Breast epithelium (tissue), 4 donors: ENCODE measurements around the gene PLEKHA5. TPM values are rescaled to one million over a fixed set of nuclear protein-coding genes. Genes with fewer than 3 reads are reported as not detected.
"Not testable (repeated sequence)": the region's sequence is repeated elsewhere in the genome, so short reads cannot be mapped to it uniquely, and the experiment has no call there.

ENCODE experiments used
- DNase-seq, 2 donors: peaks; one replicate each; pipeline ENCODE4 v3.0.0-alpha.2; 2019; ENCODE audit warnings: low spot score in 2 of 2
- H3K27ac ChIP-seq, 2 donors: fragments of 200-600 bp; sonication (generic) in 1 of 2; one replicate each; pipeline ENCODE4 v1.5.1; 2016 to 2019; ENCODE audit warnings: mild to moderate bottlenecking in 1 of 2
- H3K27me3 ChIP-seq, 2 donors: fragments of 200-600 bp; sonication (generic) in 1 of 2; one replicate each; pipeline versions ENCODE4 v1.5.1 to v1.6.0; 2017 to 2019; ENCODE audit warnings: control low read depth in 1 of 2, mild to moderate bottlenecking in 1 of 2
- H3K36me3 ChIP-seq: fragments of 200-600 bp; one replicate; pipeline ENCODE4 v1.5.1; 2019
- H3K4me1 ChIP-seq, 2 donors: fragments of 200-600 bp; sonication (generic); one replicate each; pipeline ENCODE4 v1.5.1; 2016 to 2019; ENCODE audit warnings: control low read depth in 1 of 2
- H3K4me3 ChIP-seq, 3 donors: fragments of 200-600 bp; sonication (generic); 1 replicate in 2 of 3; 2 replicates in 1 of 3; pipeline ENCODE4 v1.5.1; 2016 to 2019; ENCODE audit warnings: mild to moderate bottlenecking in 3 of 3, moderate library complexity in 2 of 3
- H3K9me3 ChIP-seq, 2 donors: fragments of 200-600 bp; sonication (generic) in 1 of 2; one replicate each; pipeline ENCODE4 v1.5.1; 2016 to 2019; ENCODE audit warnings: control low read depth in 1 of 2
- POLR2A ChIP-seq: fragments of 450-650 bp; IDR thresholded peaks from one replicate; pipeline ENCODE4 v1.6.1; 2016; ENCODE audit warnings: antibody characterized with exemption, mild to moderate bottlenecking, moderate library complexity
- POLR2AphosphoS5 ChIP-seq, 3 donors: sonication (generic); formaldehyde crosslinking; IDR thresholded peaks; one replicate each; pipeline ENCODE4 v1.6.1; 2017; ENCODE audit warnings: antibody characterized with exemption in 3 of 3
- intact Hi-C: fragments of 100-400 bp; cut with DNase I; formaldehyde crosslinking; loops from one replicate; pipeline ENCODE4 v1.15.1; 2023; ENCODE audit warnings: low total_unique reads
- total RNA-seq, 3 donors: library from RNA; depleted of rRNA; stranded (reverse); fragments of >200 nt; gene quantifications; one replicate each; pipeline ENCODE4 v1.1.0, GENCODE V29; 2016
- TF ChIP-seq, protein P1 (sequence below), 3 donors: fragments of 450-650 bp; IDR thresholded peaks; one replicate each; pipeline ENCODE4 v1.5.1; 2016 to 2017; ENCODE audit warnings: antibody characterized with exemption in 3 of 3, mild to moderate bottlenecking in 3 of 3, moderate library complexity in 3 of 3

Gene PLEKHA5
- total RNA-seq, 3 donors from 2014 or later: 21.1 to 55.5 (median 49.8) TPM

DNA sequence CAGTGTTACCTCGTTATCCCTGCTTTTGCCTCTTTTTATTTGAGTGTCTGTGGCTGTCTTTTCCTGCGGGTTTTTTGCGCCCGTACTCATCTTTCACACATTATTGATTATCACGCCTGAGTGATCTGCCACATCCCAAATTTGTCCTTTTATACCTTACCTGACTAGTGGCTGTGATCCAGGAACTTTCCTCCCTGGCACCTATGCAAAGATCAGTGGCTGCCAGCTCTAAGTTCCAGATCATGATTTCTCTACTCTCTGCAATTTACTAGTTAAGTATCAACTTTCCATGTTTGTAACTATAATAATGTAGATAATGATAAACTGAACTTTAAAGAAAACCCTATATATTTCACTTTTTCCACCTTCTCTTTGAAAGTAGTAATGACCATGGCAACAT is 36.9 kb downstream of the PLEKHA5 start:
- H3K36me3 ChIP-seq: no peaks in the 10 kb centered on the region
- no peaks in the 10 kb centered on the region for H3K27me3 ChIP-seq
- H3K4me3 ChIP-seq: no peak overlapping the region
- no peak overlapping the region for H3K27ac ChIP-seq
- no peak for DNase-seq
- H3K4me1 ChIP-seq: no peaks in the 10 kb centered on the region
- TF ChIP-seq, protein P1, sequence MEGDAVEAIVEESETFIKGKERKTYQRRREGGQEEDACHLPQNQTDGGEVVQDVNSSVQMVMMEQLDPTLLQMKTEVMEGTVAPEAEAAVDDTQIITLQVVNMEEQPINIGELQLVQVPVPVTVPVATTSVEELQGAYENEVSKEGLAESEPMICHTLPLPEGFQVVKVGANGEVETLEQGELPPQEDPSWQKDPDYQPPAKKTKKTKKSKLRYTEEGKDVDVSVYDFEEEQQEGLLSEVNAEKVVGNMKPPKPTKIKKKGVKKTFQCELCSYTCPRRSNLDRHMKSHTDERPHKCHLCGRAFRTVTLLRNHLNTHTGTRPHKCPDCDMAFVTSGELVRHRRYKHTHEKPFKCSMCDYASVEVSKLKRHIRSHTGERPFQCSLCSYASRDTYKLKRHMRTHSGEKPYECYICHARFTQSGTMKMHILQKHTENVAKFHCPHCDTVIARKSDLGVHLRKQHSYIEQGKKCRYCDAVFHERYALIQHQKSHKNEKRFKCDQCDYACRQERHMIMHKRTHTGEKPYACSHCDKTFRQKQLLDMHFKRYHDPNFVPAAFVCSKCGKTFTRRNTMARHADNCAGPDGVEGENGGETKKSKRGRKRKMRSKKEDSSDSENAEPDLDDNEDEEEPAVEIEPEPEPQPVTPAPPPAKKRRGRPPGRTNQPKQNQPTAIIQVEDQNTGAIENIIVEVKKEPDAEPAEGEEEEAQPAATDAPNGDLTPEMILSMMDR (IDR thresholded peaks at IDR 0.05): no peak
- no peak for TF ChIP-seq POLR2AphosphoS5 (IDR thresholded peaks at IDR 0.05)
- no peak for TF ChIP-seq POLR2A
- intact Hi-C loops: no loop called here
- no peaks in the 10 kb centered on the region for H3K9me3 ChIP-seq

DNA sequence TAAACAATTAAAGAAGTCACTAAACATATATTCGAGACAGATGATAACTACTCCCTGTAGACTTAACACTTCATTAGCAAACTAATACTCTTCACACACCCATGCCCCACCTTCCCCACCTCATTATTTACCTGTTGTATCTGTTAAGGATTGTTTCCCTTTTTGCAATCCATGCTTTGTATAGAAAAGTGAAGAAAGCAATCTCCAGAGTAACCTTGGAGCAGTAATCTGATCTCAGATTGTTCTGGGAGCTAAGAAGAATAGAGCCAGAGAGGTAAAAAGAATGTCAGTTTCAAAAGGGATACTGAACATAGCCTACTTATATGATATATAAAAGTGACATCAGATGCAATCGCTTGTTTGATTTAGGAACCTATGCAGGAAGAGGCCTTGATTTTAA is 37.4 kb downstream of the PLEKHA5 start:
- Histone ChIP-seq H3K36me3 (no peaks in the 10 kb centered on the region), H3K27ac (no peak overlapping the region), H3K27me3 (no peaks in the 10 kb centered on the region), H3K9me3 (no peaks in the 10 kb centered on the region), H3K4me3 (no peak overlapping the region), H3K4me1 (no peaks in the 10 kb centered on the region)
- no peak for TF ChIP-seq POLR2A
- TF ChIP-seq, protein P1 (IDR thresholded peaks at IDR 0.05): no peak
- no peak for TF ChIP-seq POLR2AphosphoS5 (IDR thresholded peaks at IDR 0.05)
- intact Hi-C loops: no loop called here
- no peak for DNase-seq

DNA sequence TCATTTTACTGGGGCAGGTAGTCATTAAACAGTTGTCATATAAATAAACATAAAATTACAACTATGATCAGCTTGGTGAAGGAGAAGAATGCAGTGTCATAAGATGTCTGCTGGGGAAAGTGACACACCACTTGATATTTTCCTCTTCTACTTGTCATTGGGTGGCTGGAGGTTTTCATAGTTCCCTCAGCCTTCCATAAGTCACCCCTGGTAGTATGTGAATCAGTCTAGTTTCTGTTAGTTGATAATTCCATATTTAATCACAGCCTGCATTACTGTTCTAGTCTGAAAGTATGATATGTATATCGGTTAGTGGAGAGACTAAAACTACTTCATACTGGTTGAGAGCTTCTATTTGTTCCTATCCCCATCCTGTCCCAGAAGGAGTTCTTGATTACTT is 38.2 kb downstream of the PLEKHA5 start:
- Histone ChIP-seq H3K4me1 (no peaks in the 10 kb centered on the region), H3K36me3 (no peaks in the 10 kb centered on the region), H3K4me3 (no peak overlapping the region), H3K27ac (no peak overlapping the region), H3K27me3 (no peaks in the 10 kb centered on the region), H3K9me3 (no peaks in the 10 kb centered on the region)
- no peak for DNase-seq
- intact Hi-C loops: no loop called here
- TF ChIP-seq, protein P1 (IDR thresholded peaks at IDR 0.05): no peak
- TF ChIP-seq POLR2A (no peak), POLR2AphosphoS5 (IDR thresholded peaks at IDR 0.05) (no peak)

DNA sequence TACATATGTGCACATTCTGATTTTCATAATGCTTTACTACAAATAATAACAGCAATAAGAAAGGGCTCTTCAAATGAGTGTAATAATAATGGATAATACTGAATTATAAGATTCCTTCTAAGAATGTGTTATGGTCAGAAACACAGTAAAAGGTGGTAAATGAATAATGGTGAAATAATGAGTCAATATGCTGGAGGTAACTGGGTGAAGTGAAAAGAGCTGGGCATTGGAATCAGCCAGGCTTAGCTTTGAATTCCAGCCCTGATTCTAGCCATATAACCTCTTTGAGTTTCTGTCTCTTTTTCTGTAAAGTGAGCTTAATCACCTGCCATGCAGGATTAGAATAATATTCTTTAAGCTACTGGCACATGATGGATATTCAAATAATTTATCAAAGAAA is 39.1 kb downstream of the PLEKHA5 start:
- H3K4me1 ChIP-seq: no peaks in the 10 kb centered on the region
- H3K9me3 ChIP-seq: no peaks in the 10 kb centered on the region
- no peak for DNase-seq
- no peaks in the 10 kb centered on the region for H3K27me3 ChIP-seq
- no peak overlapping the region for H3K27ac ChIP-seq
- intact Hi-C loops: no loop called here
- no peak for TF ChIP-seq POLR2AphosphoS5 (IDR thresholded peaks at IDR 0.05)
- no peak for TF ChIP-seq POLR2A
- TF ChIP-seq, protein P1 (IDR thresholded peaks at IDR 0.05): no peak
- no peaks in the 10 kb centered on the region for H3K36me3 ChIP-seq
- H3K4me3 ChIP-seq: no peak overlapping the region

DNA sequence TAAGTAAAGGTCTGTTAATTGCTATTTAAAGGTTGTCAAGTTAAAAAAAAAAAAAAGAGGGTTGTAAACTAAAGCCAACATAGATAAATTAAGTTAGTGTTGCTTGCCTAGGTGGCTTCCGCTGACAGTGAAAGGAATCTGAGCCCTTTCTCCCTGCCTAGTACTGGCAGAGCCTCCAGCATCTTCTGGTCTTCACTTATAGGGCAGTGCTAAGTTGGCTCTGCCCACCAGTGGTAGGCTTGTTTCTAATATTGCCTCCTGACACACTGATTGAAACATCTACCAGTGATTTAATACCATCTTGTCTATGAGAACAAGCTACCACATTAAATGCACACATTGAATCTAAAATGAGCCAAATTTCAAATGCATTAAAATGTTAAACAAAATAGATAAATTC is 39.7 kb downstream of the PLEKHA5 start:
- Histone ChIP-seq H3K4me1 (no peaks in the 10 kb centered on the region), H3K27ac (no peak overlapping the region), H3K9me3 (no peaks in the 10 kb centered on the region), H3K4me3 (no peak overlapping the region), H3K36me3 (no peaks in the 10 kb centered on the region), H3K27me3 (no peaks in the 10 kb centered on the region)
- intact Hi-C loops: no loop called here
- no peak for TF ChIP-seq POLR2AphosphoS5 (IDR thresholded peaks at IDR 0.05)
- TF ChIP-seq, protein P1 (IDR thresholded peaks at IDR 0.05): no peak
- DNase-seq: no peak

DNA sequence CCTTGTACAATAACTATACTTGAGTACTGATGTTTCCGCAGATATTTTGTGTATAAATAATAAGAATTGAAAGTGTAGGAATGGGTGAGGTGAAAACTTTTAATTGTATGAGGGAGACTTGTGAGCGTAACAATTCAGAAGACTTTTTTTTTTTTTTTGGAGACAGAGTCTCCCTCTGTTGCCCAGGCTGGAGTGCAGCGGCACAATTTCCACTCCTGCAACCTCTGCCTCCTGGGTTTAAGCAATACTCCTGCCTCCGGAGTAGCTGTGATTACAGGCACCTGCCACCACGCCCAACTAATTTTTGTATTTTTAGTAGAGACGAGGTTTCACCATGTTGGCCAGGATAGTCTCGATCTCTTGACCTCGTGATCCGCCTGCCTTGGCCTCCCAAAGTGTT is 40.8 kb downstream of the PLEKHA5 start:
- H3K9me3 ChIP-seq, H3K27ac ChIP-seq, H3K4me3 ChIP-seq, H3K27me3 ChIP-seq, intact Hi-C loops, H3K36me3 ChIP-seq, DNase-seq, H3K4me1 ChIP-seq: not testable (repeated sequence)
